ENCODE measurements around the gene CLNK.

GRCh38 chr4:10495651-10496050, 188.9 kb downstream of the CLNK start:
- no peak for TF ChIP-seq CTCF (IDR thresholded peaks at IDR 0.05)
- no peak for TF ChIP-seq ZFX (IDR thresholded peaks at IDR 0.05; ENCODE audit: borderline replicate concordance)

All from 22Rv1 (cell line).